Large intestine (tissue), 3 donors: ENCODE results near the gene IFI44L. TPM values are rescaled to one million over a fixed set of nuclear protein-coding genes. Genes with fewer than 3 reads are reported as not detected.
A peak's percentile ranks its signal among the peaks of the same experiment; 100 is the strongest.

Source experiments
- DNase-seq, 2 donors: peaks; one replicate each; pipeline versions ENCODE4 v3.0.0 to v3.0.0-alpha.2; 2013
- H3K27ac ChIP-seq: one replicate; pipeline ENCODE4 v1.5.1; 2013; ENCODE audit warnings: low read length
- H3K27me3 ChIP-seq: 2 replicates; pipeline ENCODE4 v1.6.1; 2013; ENCODE audit warnings: low read length; ENCODE audit not compliant: control insufficient read depth, insufficient read depth
- H3K36me3 ChIP-seq: 2 replicates; pipeline ENCODE4 v1.6.1; 2013; ENCODE audit warnings: low read length; ENCODE audit not compliant: control insufficient read depth, insufficient read depth
- H3K4me1 ChIP-seq: one replicate; pipeline ENCODE4 v1.6.1; 2013; ENCODE audit warnings: low read length; ENCODE audit not compliant: control insufficient read depth, insufficient read depth
- H3K4me3 ChIP-seq: one replicate; pipeline ENCODE4 v1.5.1; 2013; ENCODE audit warnings: low read length
- H3K9me3 ChIP-seq: one replicate; pipeline ENCODE4 v1.6.1; 2013; ENCODE audit warnings: mild to moderate bottlenecking, low read depth, low read length, moderate library complexity; ENCODE audit not compliant: control insufficient read depth
- WGBS: methylation state at CpG from one replicate; pipeline ENCODE4 v1.1.5; 2013; ENCODE audit warnings: low lambda C conversion rate; ENCODE audit not compliant: insufficient coverage; 5-methylcytosine and 5-hydroxymethylcytosine counted together
- polyA plus RNA-seq: library from polyadenylated mRNA; unstranded; fragments of 120-200 nt; gene quantifications from one replicate; pipeline ENCODE4 v1.2.1, GENCODE V29; 2013

The IFI44L gene
- polyA plus RNA-seq, 1 donor: 1.8 TPM

DNA sequence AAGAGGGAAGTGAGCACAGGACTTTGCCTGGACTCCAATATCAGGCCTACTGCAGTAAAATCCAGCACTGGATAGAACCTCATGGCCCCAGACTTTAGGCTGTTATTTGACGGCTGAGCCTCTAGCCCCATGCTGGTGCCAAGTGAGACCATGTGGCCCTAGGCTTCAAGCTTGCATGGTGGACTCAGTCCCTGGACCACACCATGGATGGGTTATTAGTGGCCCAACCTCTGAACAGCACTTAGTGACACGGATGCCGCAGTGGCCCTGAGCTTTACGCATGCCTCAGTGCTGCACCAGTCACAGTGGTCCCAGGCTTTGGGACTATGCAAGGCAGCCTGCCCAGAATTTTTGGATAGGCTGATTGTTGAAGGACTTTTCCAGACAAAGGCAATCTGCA is 13.0 kb downstream of the IFI44L start:
- no peak for DNase-seq
- no CpG with 5 or more reads among the region's 4 CpGs for WGBS

GRCh38 chr1:78640462-78640861 is 20.2 kb downstream of the IFI44L start:
- 80% methylated on average over 1 of the region's 1 CpG for WGBS
- no peak for DNase-seq
- Histone ChIP-seq H3K9me3 (no peaks in the 10 kb centered on the region), H3K4me3 (no peak overlapping the region), H3K27ac (no peak overlapping the region), H3K4me1 (no peaks in the 10 kb centered on the region), H3K36me3 (no peaks in the 10 kb centered on the region), H3K27me3 (no peaks in the 10 kb centered on the region)

More for the DNA sequence above, 13.0 kb downstream of the IFI44L start:
- Histone ChIP-seq H3K27me3 (no peaks in the 10 kb centered on the region), H3K36me3 (no peaks in the 10 kb centered on the region), H3K4me3 (no peak overlapping the region), H3K9me3 (no peaks in the 10 kb centered on the region), H3K4me1 (no peaks in the 10 kb centered on the region), H3K27ac (no peak overlapping the region)

DNA sequence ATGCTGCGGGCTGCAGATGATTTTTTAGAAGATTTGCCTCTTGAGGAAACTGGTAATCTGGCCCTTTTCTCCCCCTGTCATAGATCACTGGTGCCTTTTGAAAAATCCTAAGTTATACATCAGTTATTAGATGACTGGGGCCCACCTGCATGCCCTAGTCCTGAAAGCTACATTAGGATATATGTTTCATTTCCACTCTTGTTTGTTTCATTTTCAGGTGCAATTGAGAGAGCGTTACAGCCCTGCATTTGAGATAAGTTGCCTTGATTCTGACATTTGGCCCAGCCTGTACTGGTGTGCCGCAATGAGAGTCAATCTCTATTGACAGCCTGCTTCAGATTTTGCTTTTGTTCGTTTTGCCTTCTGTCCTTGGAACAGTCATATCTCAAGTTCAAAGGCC is 21.3 kb downstream of the IFI44L start:
- no peaks in the 10 kb centered on the region for H3K9me3 ChIP-seq
- WGBS: no CpG with 5 or more reads among the region's 4 CpGs

GRCh38 chr1:78645723-78646122 is 25.5 kb downstream of the IFI44L start:
- no CpG with 5 or more reads among the region's 1 CpG for WGBS
- Histone ChIP-seq H3K27ac (no peak overlapping the region), H3K4me1 (no peaks in the 10 kb centered on the region), H3K4me3 (no peak overlapping the region), H3K27me3 (no peaks in the 10 kb centered on the region), H3K9me3 (no peaks in the 10 kb centered on the region), H3K36me3 (no peaks in the 10 kb centered on the region)
- no peak for DNase-seq

More for the DNA sequence above, 21.3 kb downstream of the IFI44L start:
- H3K4me1 ChIP-seq: no peaks in the 10 kb centered on the region
- no peak overlapping the region for H3K4me3 ChIP-seq
- no peaks in the 10 kb centered on the region for H3K36me3 ChIP-seq
- H3K27me3 ChIP-seq: no peaks in the 10 kb centered on the region
- no peak overlapping the region for H3K27ac ChIP-seq
- DNase-seq: no peak

DNA sequence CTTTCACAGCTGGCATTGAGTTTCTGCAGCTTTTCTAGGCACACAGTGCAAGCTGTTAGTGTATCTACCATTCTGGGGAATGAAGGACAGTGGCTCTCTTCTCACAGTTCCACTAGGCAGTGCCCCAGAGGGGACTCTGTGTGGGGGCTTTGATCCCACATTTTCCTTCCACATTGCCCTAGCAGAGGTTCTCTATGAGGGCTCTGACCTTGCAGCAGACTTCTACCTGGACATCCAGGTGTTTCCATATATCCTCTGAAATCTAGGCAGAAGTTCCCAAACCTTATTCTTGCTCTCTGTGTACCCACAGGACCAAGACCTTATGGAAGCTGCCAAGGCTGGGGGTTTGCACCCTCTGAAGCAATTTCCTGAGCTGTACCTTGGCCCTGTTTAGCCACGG is 27.0 kb downstream of the IFI44L start:
- no peak for DNase-seq
- Histone ChIP-seq H3K27ac (no peak overlapping the region), H3K4me3 (no peak overlapping the region), H3K4me1 (no peaks in the 10 kb centered on the region), H3K36me3 (no peaks in the 10 kb centered on the region), H3K27me3 (no peaks in the 10 kb centered on the region), H3K9me3 (no peaks in the 10 kb centered on the region)
- WGBS: no CpG with 5 or more reads among the region's 1 CpG

GRCh38 chr1:78649628-78650027 is 29.4 kb downstream of the IFI44L start, which contains the start of gene IFI44:
TSS of gene IFI44 (plus strand) at chr1:78649831. CDS start at chr1:78650196, 365 bp downstream.
- Histone ChIP-seq H3K36me3 (no peaks in the 10 kb centered on the region), H3K9me3 (no peaks in the 10 kb centered on the region), H3K4me3 (no peak within 1 kb of the TSS), H3K27ac (peak within 1 kb of the TSS; percentile 31), H3K27me3 (no peaks in the 10 kb centered on the region), H3K4me1 (no peaks in the 10 kb centered on the region)
- peak; percentile 48 to 67 for DNase-seq

DNA sequence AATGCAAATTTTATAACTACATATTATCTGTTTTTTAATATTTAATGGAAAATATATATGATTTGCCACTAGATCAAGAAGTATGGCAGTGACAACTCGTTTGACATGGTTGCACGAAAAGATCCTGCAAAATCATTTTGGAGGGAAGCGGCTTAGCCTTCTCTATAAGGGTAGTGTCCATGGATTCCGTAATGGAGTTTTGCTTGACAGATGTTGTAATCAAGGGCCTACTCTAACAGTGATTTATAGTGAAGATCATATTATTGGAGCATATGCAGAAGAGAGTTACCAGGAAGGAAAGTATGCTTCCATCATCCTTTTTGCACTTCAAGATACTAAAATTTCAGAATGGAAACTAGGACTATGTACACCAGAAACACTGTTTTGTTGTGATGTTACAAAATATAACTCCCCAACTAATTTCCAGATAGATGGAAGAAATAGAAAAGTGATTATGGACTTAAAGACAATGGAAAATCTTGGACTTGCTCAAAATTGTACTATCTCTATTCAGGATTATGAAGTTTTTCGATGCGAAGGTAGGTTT is 29.9 kb downstream of the IFI44L start:
- DNase-seq: no peak
- no peak overlapping the region for H3K4me3 ChIP-seq
- H3K4me1 ChIP-seq: no peaks in the 10 kb centered on the region
- 93% methylated on average over 3 of the region's 6 CpGs for WGBS
- no peaks in the 10 kb centered on the region for H3K36me3 ChIP-seq
- H3K27me3 ChIP-seq: no peaks in the 10 kb centered on the region
- no peaks in the 10 kb centered on the region for H3K9me3 ChIP-seq
- no peak overlapping the region for H3K27ac ChIP-seq

DNA sequence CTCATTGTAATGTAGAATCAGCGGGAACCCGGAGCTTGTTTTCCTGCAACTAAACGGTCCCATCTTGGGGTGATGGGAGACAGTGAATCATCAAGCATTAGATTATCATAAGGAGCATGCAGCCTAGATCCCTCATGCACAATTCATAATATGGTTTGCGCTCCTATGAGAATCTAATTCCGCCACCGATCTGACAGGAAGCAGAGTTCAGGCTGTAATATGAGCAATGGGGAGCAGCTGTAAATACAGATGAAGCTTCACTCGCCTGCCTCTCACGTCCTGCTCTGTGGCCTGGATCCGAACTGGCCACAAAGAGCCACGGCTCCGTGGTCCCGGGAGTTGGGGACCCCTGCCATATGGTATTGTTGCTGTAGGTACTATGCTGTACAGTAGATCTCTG is 31.0 kb downstream of the IFI44L start:
- Histone ChIP-seq H3K36me3 (no peaks in the 10 kb centered on the region), H3K9me3 (no peaks in the 10 kb centered on the region), H3K27ac (no peak overlapping the region), H3K4me3 (no peak overlapping the region), H3K27me3 (no peaks in the 10 kb centered on the region), H3K4me1 (no peaks in the 10 kb centered on the region)
- no peak for DNase-seq
- WGBS: no CpG with 5 or more reads among the region's 12 CpGs

DNA sequence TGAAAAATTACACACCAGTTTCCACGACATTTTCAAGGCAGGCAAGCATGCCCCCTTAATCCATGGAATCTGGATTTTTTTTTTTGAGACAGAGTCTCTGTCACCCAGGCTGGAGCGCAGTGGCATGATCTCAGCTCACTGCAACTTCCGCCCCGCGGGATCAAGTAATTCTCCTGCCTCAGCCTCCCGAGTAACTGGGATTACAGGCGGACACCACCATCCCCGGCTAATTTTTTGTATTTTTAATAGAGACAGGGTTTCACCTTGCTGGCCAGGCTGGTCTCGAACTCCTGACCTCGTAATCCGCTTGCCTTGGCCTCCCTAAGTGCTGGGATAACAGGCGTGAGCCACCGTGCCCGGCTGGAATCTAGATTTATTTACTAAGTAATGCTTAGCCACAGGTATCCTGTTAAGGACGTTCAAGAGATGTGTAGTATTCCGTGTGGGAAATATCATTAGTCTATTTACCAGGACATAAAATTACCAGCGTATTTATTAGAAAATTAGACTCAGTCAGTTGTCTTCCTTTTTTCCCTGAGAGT is 31.8 kb downstream of the IFI44L start:
- H3K27me3 ChIP-seq: no peaks in the 10 kb centered on the region
- no peak overlapping the region for H3K4me3 ChIP-seq
- WGBS: 100% methylated on average over 1 of the region's 17 CpGs
- DNase-seq: no peak
- H3K9me3 ChIP-seq: no peaks in the 10 kb centered on the region
- no peaks in the 10 kb centered on the region for H3K36me3 ChIP-seq
- H3K4me1 ChIP-seq: no peaks in the 10 kb centered on the region
- H3K27ac ChIP-seq: no peak overlapping the region

GRCh38 chr1:78658901-78659300 is 38.7 kb downstream of the IFI44L start:
- Histone ChIP-seq H3K36me3 (no peaks in the 10 kb centered on the region), H3K4me1 (no peaks in the 10 kb centered on the region), H3K27me3 (no peaks in the 10 kb centered on the region), H3K27ac (no peak overlapping the region), H3K9me3 (no peaks in the 10 kb centered on the region), H3K4me3 (no peak overlapping the region)
- no peak for DNase-seq
- WGBS: 80% methylated on average over 1 of the region's 1 CpG

GRCh38 chr1:78663923-78664322 is 43.7 kb downstream of the IFI44L start:
- WGBS: 83% methylated on average over 1 of the region's 2 CpGs
- no peaks in the 10 kb centered on the region for H3K4me1 ChIP-seq
- no peak overlapping the region for H3K4me3 ChIP-seq
- no peaks in the 10 kb centered on the region for H3K27me3 ChIP-seq
- H3K36me3 ChIP-seq: no peaks in the 10 kb centered on the region
- no peak overlapping the region for H3K27ac ChIP-seq
- H3K9me3 ChIP-seq: no peaks in the 10 kb centered on the region
- DNase-seq: no peak
